ENCODE data around the gene NIN.
"Not testable (repeated sequence)": the region's sequence is repeated elsewhere in the genome, so short reads cannot be mapped to it uniquely, and the experiment has no call there.

The NIN gene

DNA sequence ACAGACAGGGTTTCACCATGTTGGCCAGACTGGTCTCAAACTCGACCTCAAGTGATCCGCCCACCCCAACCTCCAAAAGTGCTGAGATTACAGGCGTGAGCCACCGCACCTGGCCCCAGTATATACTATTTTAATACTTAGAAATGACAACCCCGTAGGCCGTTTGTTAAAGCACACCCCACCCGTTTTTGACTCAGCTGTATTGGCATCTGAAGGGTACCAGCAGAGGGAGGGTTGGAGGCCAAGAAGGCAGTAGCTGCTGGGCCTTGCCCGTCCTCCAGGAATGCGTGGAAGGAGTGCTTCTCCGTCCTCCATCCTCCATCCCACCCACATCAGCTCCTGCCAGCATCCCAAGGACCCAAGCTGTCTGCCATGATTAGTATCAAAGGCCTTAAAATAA lies 6.3 kb upstream of the NIN start:
- no peak for DNase-seq

DNA sequence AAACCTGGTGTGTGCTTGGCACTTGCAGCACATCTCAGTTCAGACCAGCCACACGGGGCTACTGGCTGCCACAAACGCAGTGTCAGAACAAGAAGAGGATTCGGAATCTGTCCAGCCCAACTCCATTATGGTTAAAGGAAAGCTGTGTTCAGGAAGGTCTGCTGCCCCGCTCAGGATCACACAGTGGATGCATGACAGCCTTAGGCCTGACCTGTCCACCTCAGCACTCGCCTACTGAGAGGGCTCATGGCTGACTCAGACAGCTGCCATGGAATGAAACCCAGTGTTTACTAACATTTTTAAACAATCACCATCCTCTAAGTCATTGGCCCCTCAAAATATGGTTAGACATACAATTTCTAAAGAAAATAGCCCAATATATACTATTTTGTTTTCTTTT lies 5.6 kb upstream of the NIN start:
- DNase-seq: no peak

DNA sequence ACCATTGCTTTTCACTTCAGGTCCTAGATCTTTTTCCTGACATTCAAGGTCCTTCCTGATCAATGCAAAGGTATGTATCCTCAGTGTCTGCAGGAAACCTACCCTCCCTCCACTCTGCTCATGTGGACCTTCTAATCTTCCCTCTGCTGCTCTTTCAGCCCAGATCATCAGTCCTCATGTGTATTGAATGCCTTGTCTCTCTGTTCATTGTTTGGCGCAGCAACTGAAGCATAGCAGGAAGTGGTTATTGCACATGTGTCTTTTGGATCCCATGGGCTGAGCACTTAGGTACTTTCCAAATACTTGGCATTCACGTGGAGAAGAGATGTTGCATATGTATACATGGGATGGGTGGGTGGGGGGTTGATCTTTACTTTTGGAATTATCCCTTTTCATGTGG lies 4.3 kb upstream of the NIN start:
- DNase-seq: no peak

DNA sequence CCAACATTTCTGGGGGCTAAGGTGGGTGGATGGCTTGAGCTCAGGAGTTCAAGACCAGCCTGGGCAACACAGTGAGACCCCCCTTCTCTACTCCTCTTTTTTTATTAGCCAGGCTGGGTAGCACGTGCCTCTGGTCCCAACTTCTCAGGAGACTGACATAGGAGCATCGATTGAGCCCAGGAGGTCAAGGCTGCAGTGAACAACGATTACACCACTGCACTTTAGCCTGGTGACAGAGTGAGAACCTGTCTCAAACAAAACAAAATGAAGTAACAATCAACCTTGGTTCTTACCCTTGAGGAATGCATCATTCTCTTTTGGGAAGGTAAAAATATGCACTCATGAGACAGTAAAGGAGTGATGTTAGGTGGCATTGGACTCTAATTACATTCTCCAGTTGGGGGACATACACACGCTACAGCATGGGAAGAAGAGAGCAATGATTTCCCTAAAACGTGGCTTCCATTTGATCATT lies 3.9 kb upstream of the NIN start:
- no peak for DNase-seq

DNA sequence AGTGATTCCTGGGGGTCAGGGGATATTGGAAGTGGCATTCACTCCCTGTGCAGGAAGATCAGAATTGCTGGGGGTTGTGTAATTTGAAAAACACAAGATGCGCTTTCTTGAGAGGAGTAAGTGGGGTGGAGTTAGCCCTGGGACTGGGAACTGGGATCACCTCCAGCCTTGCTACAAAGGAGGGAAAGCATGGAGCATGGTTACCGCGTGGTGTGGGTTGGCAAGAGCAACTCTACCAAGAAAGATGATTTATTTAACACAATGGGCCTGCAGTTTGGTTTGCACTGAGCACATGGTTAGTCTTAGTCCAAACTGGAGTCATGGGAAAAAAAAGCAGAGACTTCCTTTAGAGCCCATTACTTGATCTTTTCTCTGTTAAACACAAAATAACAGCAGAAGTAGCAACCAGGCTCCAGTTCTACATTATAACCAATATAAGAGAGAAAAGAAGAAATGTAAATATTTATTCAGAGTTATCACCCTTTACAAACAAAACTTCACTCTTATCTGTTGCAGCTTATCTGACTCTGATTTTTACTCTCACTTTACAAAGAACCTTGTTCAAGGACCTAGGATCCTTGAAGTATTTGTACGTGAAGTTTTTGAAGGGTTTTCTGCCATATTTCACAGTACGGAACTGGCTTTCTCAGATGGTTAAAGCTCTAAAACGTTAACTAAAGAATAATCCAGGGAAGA lies 2.1 kb upstream of the NIN start:
- DNase-seq: no peak

DNA sequence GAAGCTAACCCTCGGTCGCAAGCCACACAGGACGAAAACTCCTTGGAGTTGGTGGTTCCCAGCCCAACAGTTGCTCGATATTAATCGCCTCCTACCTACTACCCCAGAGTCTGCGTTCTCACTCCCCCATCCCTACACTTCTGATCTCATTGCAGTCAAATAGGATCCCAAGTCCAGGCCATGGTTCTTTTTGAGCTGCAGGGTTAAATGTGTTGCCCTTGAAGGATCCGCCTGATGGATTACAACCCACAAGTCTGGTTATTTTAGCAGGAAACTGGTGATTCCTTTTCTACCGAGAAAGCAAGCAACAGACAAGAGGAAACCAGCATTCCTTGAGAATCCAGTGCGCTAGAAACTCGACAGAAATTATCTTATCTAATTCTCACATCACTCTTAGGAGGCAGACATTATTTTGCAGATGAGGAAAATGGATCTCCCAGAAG lies 785 bp upstream of the NIN start:
- no peak for DNase-seq

DNA sequence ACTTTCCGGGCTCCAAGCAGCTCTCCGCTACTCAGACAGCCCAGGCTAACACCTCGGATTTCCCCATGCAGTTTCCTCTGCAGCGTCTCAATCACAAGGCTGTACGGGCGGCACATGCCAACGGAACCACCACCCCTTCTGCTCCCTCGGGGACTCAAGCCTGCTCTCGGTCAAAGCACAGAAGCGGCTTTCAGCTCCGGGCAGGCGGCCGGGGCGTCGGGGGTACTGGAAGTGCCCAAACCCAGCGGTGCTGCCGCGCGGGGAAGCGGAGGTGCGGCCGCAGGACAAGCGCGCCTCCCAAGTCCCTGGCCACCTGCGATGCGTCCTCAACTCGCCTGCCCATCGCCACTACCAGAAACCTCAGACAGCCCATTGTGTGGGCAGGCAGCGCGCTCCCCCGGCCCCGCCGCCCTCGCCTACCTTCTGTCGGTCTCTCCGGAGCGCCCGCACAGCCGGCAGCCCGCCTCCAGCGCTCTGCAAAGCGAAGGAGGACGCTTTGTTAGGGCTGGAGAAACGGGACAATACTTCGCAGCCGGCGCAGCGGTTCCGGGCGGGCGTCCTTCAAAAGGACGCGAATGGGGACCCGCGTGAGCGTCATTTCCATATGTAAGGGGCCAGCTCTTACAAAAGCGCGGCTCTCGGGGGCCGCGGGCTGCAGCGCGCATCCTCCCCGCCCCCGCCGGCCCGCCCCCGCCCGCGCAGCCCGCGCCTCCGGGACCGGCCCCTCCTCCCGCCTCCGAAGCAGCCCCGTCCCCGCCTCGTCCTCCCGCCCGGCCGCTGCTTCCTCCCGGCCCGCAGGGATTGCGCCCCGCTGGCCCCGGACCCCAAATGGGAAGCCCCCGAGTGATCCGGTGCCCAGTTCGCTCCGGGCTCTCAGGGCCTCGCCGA lies 674 bp downstream of the NIN start:
- peak; percentile 22 for DNase-seq

DNA sequence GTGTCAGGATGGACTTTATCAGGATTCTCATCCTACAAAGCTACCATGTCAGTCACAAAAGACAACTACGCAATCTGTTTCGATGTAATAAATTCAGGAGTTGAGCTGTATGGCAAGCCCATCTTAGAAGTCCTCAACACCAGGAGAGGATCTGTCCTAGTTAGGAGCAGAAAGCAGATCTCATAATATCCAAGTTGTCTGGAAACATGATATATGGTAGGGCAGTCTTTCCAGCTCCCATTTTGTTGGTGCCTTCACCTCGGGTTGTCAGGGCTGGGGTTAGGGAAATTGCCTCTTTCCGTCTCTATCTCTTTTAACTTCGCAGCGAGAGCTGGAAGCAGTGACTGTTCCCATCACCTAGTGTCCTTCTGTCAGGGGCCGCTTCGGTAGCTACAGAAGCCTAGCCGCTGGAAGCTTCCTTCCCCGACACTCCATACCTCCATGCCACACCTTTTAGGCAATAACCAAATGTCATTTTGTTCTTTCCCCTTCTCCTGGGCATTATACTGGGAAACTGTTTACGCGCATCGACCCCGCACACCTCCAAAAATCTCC lies 1.4 kb downstream of the NIN start:
- no peak for DNase-seq

DNA sequence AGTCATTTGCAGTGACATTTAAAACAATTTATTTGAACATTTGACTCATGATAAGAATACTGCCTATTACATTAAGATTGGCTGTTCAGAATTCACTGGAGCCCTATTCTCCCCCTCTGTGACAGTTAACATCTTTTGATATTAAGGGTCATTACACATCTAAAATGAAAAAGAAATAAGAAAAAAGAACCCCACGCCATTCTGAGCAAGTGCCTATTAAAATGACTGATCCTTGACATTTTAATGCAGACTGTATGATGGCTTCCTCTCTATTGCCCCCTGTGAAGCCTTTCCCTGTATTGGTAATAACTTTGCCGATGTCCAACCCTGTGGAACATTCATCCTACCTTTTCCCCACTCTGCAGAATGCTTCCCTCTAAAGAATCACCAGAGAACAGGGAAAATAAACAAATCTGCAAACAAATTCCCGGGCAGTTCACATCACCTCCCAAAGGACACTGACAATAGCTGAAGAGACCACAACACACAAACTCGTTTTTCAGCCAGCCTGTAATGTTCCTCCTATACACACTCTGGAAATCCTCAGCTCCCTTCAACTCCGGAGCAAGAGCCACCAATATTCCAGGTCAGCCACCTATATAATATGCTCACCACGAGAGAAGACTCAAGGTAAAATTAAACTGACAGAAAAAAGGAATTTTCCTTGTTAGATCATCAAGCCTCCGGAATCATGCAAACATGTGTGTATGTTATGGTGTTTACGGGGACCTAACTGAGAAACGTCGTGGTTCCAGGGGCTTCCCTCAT lies 2.1 kb downstream of the NIN start:
- DNase-seq: no peak

DNA sequence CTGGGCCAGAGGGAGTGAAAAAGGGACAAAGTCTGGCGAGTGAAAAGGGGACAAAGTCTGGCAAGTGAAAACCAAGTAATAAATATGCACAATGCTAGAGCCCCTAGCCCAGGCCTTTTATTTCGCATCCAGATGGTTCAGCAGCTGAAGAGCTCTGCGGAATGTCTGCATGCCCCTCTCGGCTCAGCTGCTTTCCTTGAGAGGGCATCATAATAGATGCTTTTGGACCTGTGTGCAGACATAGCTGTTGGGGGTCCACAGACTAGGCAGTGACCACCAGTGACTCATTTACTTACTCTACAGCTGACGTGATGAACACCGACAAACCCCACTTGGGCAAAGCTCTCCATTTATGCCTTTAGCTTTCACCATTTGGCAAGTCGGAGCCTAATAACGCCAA lies 4.3 kb downstream of the NIN start:
- DNase-seq: no peak

DNA sequence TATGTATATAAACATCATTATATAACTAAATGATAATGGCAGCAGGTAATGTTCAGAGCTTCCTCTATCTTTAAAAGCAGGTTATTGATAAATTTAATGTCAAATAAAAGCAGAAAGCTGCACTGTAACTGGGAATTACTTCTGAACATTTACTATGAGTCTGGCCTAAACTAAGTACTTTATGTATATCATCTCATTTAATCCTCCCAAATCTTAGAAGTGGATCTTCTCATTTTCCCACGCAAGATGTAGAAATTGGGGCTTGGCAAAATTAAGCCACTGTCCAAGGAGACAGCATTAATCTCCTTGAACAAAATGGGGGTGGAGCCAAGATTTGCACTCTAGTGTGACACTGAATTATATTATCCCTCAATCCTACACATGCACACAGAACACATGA lies 5.7 kb downstream of the NIN start:
- DNase-seq: no peak

DNA sequence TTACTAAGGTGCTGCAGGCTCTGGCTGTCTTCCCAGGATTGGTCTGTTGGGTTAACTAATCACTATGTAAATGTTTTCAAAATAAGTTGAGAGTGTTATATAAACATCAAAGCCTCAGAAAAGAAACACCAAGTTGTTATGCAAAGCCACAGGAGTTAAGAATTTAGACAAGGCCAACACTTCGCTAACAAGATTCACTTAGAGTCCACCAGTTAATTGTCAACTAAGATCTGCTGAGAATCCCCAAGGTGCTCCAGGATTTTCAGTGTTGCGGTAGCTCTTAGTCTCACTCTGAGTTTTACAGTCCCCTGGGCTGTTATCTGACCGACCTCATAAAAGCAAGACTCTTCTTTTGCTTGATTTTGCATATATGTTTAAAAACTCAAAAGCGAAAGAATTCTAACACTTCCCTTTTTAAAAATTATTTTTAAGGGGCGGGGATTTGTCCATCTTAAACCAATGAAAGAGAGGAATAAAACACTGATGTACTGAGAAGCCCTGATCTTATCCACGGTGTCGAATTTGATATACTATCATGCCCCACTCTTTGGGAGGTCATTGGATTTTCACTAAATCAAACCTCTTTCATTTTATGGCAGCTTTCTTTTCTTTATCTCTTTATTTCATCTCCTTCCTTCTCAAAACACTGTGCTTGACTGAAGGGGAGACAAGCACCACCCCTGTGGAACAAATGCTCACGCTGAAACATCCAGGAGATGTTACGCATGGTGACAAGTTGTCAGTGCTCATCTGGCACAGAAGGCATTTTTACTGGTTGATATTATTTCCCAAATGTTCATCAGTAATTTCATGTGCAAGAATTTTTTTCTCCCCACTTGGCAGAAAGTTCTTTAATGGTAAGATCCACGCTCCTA lies 7.0 kb downstream of the NIN start:
- no peak for DNase-seq

DNA sequence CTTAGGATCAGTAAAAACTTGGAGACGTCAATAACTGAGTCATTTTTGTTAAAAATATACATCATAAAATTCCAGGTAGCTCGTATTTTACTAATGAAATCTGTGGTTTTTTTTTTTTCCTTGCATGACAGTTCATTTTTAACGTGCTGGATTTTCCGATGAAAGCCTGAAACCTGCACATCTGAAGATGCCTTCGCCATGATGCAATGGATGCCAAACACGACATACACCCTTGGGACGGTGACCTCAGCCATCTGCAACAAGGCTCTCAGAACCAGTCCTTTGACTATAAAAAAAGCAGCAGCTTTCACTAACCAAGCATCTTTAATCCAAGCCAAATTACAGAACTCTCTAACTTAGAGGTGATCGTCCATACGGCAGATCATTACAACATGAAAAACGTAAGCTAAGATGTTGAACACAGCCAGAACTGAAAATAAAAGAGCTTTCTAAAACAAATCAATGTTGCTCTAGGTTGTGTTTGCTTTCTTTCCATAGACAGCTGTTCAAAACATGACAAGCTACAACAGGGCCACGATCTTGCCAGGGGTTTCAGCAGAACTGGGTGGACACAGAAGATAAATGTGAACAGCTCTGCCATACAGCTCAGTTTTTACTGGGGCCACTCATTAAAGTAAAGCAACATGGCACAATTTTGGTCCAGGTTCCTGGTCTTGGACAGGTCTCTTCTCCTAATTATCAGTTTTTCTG lies 7.8 kb downstream of the NIN start:
- DNase-seq: no peak

DNA sequence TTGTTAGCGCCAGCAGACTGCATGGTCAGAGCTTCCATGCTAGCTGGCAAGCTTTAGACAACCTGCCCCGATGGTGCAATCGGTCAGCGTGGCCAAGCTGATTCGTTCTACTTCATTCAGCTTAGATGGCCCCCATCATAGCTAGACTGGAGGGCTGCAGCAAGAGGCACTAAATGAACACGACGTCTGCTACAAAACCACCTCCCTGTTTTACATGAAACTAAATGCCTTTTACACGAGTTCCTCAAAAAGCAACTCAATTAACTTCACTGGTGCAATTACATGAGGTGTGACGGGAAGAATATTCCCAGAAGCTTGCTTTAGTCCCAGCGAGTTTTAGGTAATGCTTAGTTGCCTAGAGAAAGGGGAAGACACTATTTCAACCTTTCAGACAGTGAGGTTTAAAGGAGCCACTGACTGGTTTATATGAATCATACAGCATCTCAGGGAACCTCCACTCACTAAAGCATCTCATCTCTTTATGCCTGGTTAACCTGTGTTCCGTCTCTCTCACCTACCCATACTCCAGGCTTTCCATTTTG lies 8.4 kb downstream of the NIN start:
- no peak for DNase-seq

DNA sequence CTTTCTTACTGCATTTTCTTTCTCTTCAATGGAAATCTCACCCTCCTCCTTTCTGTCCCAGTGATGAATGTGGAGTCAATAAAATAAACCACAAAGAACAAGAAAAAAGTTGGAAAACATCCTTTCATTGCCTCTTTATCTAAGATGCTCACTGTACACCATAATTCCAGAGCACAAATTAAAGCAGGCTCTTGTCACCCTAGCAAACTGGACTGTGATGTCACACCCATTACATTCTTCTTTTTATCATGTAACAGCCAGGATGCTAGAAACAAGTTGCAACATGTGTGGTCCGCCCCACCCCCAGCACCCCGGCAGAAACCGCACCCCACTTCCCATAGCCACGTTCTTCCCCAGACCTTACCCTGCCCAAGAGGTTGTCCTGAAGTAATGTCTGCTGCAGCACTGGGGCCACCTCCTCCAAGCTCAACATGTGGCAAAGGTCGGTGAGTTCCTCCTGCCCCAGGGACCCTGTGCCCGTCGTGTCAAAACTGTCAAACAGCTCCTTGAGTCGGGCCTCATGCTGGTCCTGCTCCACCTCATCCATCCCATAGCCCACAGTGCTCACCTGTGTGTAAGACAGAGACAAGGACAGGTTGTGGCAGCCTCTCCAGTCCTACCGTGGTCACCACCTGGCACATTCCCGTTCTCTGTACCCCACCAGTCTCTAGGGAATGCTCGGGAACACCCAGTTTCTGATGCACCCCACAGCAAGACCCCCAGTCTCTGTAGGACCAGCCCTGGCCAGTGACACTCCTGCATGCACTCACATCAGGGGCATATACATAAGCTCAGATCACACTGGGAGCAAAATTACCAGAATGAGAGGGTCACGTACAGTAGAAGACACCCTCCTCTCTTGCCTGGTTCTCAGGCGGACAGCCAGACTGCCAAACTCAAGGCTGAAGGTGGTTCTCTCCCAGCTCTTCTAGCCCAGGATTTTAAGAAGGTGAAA lies 9.2 kb downstream of the NIN start:
- DNase-seq: no peak

DNA sequence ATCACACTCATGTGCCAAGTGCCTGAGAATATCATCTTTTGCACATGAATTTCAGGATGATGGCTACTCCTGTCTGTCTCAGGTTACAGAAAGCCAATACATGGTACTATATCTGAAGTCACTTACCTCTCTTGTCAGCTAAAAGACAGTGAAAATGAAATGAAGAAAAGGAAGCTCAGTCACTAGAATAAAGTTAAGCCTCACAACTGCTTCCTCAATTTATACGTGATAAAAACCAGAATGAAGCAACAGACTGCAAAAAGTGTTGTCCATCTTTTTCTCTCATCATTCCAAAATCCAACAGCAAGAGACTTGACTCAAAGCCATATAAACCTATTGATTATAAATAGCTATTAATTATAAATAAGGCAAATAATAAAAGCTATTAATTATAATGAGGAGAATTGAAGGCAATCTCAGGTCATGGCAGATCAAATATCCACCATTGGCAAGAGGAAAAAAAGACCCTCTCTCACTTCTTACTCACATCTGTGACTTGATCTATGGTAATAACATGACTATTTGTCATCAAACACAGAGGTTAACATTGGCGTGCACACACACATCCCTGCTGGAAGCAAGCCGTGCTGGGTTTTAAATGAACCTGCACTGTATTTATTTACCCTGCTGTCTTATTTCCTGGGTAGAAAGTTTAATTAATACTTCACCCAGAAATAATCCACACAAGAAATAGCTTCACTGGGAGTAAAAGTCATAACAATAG lies 10.0 kb downstream of the NIN start:
- no peak for DNase-seq

DNA sequence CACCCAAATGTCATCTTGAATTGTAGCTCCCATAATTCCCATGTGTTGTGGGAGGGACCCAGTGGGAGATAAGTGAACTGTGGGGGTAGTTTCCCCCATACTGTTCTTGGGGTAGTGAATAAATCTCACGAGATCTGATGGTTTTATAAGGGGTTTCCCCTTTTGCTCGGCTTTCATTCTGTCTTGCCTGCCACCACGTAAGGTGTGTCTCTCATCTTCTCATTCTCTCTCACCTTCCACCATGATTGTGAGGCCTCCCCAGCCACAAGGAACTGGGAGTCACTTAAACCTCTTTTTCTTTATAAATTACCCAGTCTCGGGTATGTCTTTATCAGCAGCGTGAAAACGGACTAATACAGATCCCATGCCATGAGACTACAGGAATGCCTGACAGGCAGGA lies 11.7 kb downstream of the NIN start:
- DNase-seq: not testable (repeated sequence)

DNA sequence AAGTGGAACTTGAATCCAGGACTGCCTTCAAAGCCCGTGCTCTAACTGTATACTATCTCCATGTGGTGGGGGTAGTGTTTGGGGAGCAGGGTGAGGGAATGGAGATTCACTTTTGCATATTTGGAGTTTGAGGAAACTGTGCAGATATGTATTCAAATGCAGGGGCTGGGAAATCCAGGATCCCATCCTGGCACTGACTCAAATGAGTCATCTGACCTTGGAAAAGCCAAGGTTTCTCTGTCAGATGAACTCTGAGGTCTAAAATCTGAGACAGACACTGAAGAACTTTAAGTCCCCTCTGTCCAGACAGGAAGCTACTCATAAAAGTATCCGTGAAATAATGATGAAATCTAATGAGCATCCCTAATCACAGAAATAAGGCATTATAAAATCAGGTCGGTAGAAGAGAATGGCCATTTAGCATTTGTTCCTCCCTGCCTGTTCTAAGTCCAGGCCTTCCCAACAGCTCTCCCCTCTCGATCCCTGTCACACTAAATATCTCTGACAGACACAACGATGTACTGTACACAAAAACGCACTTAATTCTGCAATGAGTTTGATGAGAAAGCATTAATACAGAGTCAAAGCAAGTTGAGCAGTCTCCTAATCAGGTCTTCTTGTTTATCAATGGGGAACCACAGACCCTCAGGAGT lies 14.4 kb downstream of the NIN start:
- DNase-seq: no peak

DNA sequence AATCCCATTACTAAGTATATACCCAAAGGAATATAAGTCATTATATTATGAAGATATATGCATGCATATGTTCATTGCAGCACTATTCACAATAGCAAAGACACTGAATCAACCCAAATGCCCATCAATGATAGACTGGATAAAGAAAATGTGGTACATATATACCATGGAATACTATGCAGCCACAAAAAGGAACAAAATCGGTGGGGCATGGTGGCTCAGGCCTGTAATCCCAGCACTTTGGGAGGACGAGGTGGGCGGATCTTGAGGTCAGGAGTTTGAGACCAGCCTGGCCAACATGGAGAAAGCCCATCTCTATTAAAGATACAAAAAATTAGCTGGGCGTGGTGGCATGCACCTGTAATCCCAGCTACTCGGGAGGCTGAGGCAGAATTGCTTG lies 15.4 kb downstream of the NIN start:
- not testable (repeated sequence) for DNase-seq
